RWPE2 (cell line): ENCODE data around the gene TCF7L2.

Source experiments
- ATAC-seq: fragments of 200-7000 bp; cut with Tn5 transposase; 3 replicates; pipeline ENCODE4 v1.9.1; 2021; ENCODE audit warnings: low read depth
- DNase-seq: peaks from one replicate; pipeline ENCODE4 v3.0.0-alpha.2; 2020; ENCODE audit warnings: low spot score
- H3K27ac ChIP-seq: fragments of 450-650 bp; 2 replicates; pipeline ENCODE4 v1.5.1; 2017; ENCODE audit warnings: mild to moderate bottlenecking; ENCODE audit not compliant: poor library complexity, severe bottlenecking
- H3K27me3 ChIP-seq: fragments of 250-450 bp; sonication (Bioruptor Pico); 2 replicates; pipeline ENCODE4 v1.5.1; 2021; ENCODE audit warnings: mild to moderate bottlenecking, moderate library complexity; ENCODE audit not compliant: insufficient read depth, poor library complexity, severe bottlenecking
- H3K36me3 ChIP-seq: fragments of 250-450 bp; sonication (Bioruptor Pico); 2 replicates; pipeline ENCODE4 v1.5.1; 2020; ENCODE audit warnings: low read depth, mild to moderate bottlenecking, moderate library complexity
- H3K4me1 ChIP-seq: fragments of 250-450 bp; sonication (Bioruptor Pico); 2 replicates; pipeline ENCODE4 v1.5.1; 2021; ENCODE audit warnings: mild to moderate bottlenecking, moderate library complexity; ENCODE audit not compliant: insufficient read depth, poor library complexity, severe bottlenecking
- H3K4me3 ChIP-seq: fragments of 250-450 bp; sonication (Bioruptor Pico); 2 replicates; pipeline ENCODE4 v1.5.1; 2021; ENCODE audit warnings: mild to moderate bottlenecking, moderate library complexity; ENCODE audit not compliant: severe bottlenecking
- H3K9me3 ChIP-seq: fragments of 250-450 bp; sonication (Bioruptor Pico); 2 replicates; pipeline ENCODE4 v1.5.1; 2021; ENCODE audit warnings: mild to moderate bottlenecking, moderate library complexity; ENCODE audit not compliant: severe bottlenecking
- CTCF ChIP-seq: fragments of 450-650 bp; IDR thresholded peaks from one replicate; pipeline ENCODE4 v1.5.1; 2017; ENCODE audit warnings: mild to moderate bottlenecking, moderate library complexity; ENCODE audit not compliant: poor library complexity, severe bottlenecking

The TCF7L2 gene

DNA sequence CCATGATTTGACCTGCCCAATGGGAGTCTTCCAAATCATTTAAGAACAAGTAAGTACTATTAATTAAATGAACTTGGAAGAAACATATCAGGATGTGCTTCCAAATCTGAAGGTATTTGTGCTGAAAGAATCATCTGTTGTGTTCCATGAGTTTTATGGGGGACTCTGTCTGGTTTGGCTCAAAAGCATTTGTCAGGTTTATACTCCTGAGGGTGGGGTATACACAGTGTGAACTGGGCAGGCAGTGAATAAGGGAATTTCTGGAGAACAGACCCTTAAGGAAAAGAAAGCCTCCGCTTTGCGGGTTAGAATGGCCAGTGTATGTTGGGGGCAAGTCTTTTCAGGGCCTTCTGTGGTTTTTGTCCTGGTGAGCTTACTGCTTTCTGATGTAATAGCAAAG, 29.9 kb downstream of the TCF7L2 start:
- ATAC-seq = no peak
- no peaks in the 10 kb centered on the region for H3K27me3 ChIP-seq

DNA sequence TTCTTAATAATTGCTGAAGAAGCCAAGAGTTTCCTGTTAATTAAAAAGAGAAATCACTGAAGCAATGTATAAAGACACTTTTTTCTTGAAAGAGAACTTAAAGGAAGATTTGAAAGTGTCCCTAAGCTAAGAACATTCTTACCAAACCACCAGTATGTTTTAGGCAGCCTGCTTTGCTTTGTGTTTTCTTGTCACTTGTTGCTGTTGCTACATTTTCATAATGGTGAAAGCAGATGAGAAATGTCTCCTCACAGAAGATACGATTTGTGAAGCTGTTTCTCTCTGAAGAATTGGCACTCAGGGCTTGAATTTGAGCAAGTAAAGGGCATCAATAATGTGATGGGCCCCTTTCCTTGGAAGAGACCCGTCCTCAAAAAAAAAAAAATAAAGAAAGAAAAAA, 30.9 kb downstream of the TCF7L2 start:
- no peak for TF ChIP-seq CTCF
- no peaks in the 10 kb centered on the region for H3K9me3 ChIP-seq
- H3K36me3 ChIP-seq = peaks cover 4% of the 10 kb centered on the region
- peaks cover 6% of the 10 kb centered on the region for H3K4me1 ChIP-seq
- no peaks in the 10 kb centered on the region for H3K27me3 ChIP-seq
- DNase-seq = no peak
- no peak for ATAC-seq
- H3K27ac ChIP-seq = no peak overlapping the region
- no peak overlapping the region for H3K4me3 ChIP-seq

More for the DNA sequence above, 29.9 kb downstream of the TCF7L2 start:
- Histone ChIP-seq H3K36me3 (peaks cover 11% of the 10 kb centered on the region), H3K27ac (no peak overlapping the region), H3K4me3 (no peak overlapping the region), H3K4me1 (no peaks in the 10 kb centered on the region), H3K9me3 (no peaks in the 10 kb centered on the region)
- no peak for DNase-seq
- TF ChIP-seq CTCF = no peak

GRCh38 chr10:112981553-112981952, 31.5 kb downstream of the TCF7L2 start:
- Histone ChIP-seq H3K4me3 (no peak overlapping the region), H3K9me3 (no peaks in the 10 kb centered on the region), H3K27ac (no peak overlapping the region), H3K4me1 (peaks cover 7% of the 10 kb centered on the region), H3K36me3 (no peaks in the 10 kb centered on the region; the same call in 1 of the 2 replicates), H3K27me3 (no peaks in the 10 kb centered on the region)
- ATAC-seq (no peak), DNase-seq (no peak)
- no peak for TF ChIP-seq CTCF

DNA sequence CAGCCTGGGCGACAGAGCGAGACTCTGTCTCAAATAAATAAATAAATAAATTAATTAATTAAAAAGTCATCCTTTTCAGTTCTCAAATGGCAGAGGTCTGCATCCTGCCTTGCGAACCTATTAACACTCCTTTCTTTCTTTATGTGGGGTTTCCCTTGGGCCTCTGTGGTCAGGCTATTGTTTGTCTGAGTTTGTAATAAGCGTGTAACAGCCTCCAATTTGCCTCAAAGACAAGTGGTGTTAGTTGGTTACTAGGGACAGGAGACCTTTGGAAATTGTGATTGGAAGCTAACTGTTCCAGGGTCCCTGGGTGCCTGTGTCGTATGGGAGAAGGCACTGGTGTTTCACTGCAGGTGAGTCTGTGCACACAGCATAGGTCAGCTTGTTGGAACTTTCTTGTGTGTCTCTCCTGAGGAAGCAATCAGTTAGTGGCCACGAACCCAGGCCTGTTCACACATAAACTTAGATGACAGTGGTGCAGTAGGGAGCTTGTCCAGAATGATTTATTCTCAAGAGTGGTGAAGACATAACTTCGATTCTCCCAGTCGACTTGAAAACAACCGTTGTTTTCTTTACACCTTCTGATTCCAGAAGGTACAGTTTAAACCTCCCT, 33.5 kb downstream of the TCF7L2 start:
- H3K36me3 ChIP-seq = no peaks in the 10 kb centered on the region; the same call in 1 of the 2 replicates
- ATAC-seq = no peak
- TF ChIP-seq CTCF = no peak
- no peaks in the 10 kb centered on the region for H3K27me3 ChIP-seq
- peaks cover 10% of the 10 kb centered on the region for H3K4me1 ChIP-seq
- H3K4me3 ChIP-seq = no peak overlapping the region
- no peak overlapping the region for H3K27ac ChIP-seq
- H3K9me3 ChIP-seq = no peaks in the 10 kb centered on the region
- DNase-seq = no peak

GRCh38 chr10:112984756-112985155, 34.7 kb downstream of the TCF7L2 start:
- Histone ChIP-seq H3K27me3 (no peaks in the 10 kb centered on the region), H3K27ac (no peak overlapping the region), H3K4me3 (no peak overlapping the region), H3K36me3 (no peaks in the 10 kb centered on the region; the same call in 1 of the 2 replicates), H3K4me1 (peaks cover 22% of the 10 kb centered on the region), H3K9me3 (no peaks in the 10 kb centered on the region)
- DNase-seq (no peak), ATAC-seq (no peak)
- TF ChIP-seq CTCF = no peak
